ENCODE measurements around the gene ZNF768. TPM values are rescaled to one million over a fixed set of nuclear protein-coding genes. Genes with fewer than 3 reads are reported as not detected.

The ZNF768 gene
- total and polyA plus RNA-seq, 12 donors = 8.7 to 103 (median 30.9) TPM

GRCh38 chr16:30552956-30553355, 26.6 kb upstream of the ZNF768 start:
- H3K36me3 ChIP-seq (replicated peaks in 1 of 2) = peaks cover 0 to 31% of the 10 kb centered on the region in 2 donors
- peak overlapping the region in 1 of 5 donors; percentile 31 for H3K27ac ChIP-seq
- intact Hi-C loops (cut with DNase I) = no loop called here
- H3K4me3 ChIP-seq = no peak overlapping the region
- no peak for DNase-seq
- H3K4me1 ChIP-seq (replicated peaks in 1 of 2) = peaks cover 22 to 23% of the 10 kb centered on the region in 2 donors
- 77 to 86% (median 82%) methylated on average over 4 of the region's 4 CpGs for whole genome bisulfite sequencing, 4 donors
- H3K9me3 ChIP-seq (replicated peaks in 1 of 3) = no peaks in the 10 kb centered on the region
- H3K27me3 ChIP-seq = no peaks in the 10 kb centered on the region
- TF ChIP-seq CTCF (IDR thresholded peaks at IDR 0.05) (no peak), POLR2A (IDR thresholded peaks at IDR 0.05) (no peak)

GRCh38 chr16:30551781-30552180, 25.4 kb upstream of the ZNF768 start:
- H3K27ac ChIP-seq = peak overlapping the region in 2 of 5 donors; percentile 34 to 41
- peaks cover 16% of the 10 kb centered on the region in 2 donors for H3K4me1 ChIP-seq (replicated peaks in 1 of 2)
- no peaks in the 10 kb centered on the region for H3K9me3 ChIP-seq (replicated peaks in 1 of 3)
- intact Hi-C loops (cut with DNase I) = no loop called here
- H3K36me3 ChIP-seq (replicated peaks in 1 of 2) = peaks cover 0 to 31% of the 10 kb centered on the region in 2 donors
- WGBS, 4 donors = 71 to 79% (median 75%) methylated on average over 3 of the region's 3 CpGs
- H3K4me3 ChIP-seq = no peak overlapping the region
- no peaks in the 10 kb centered on the region for H3K27me3 ChIP-seq
- no peak for DNase-seq
- no peak for TF ChIP-seq POLR2A (IDR thresholded peaks at IDR 0.05)
- no peak for TF ChIP-seq CTCF (IDR thresholded peaks at IDR 0.05)

- no peak for DNase-seq
- Histone ChIP-seq H3K27ac (peak overlapping the region; percentile 34 to 68 (median 45)), H3K36me3 (replicated peaks in 1 of 2) (peaks cover 0 to 6% of the 10 kb centered on the region in 2 donors), H3K4me3 (no peak overlapping the region), H3K9me3 (replicated peaks in 1 of 3) (no peaks in the 10 kb centered on the region), H3K27me3 (no peaks in the 10 kb centered on the region), H3K4me1 (replicated peaks in 1 of 2) (peaks cover 10 to 12% of the 10 kb centered on the region in 2 donors)
- intact Hi-C loops (cut with DNase I) = no loop called here
- 63 to 67% (median 66%) methylated on average over 8 of the region's 8 CpGs for WGBS, 4 donors
- TF ChIP-seq CTCF (IDR thresholded peaks at IDR 0.05) = no peak
- TF ChIP-seq POLR2A (IDR thresholded peaks at IDR 0.05) = no peak
These were observed 22.3 kb upstream of the ZNF768 start for GRCh38 chr16:30548416-30549253.

- H3K27me3 ChIP-seq = no peaks in the 10 kb centered on the region
- H3K9me3 ChIP-seq (replicated peaks in 1 of 3) = no peaks in the 10 kb centered on the region
- TF ChIP-seq CTCF (IDR thresholded peaks at IDR 0.05) = no peak
- TF ChIP-seq POLR2A (IDR thresholded peaks at IDR 0.05) = no peak
- 78 to 86% (median 85%) methylated on average over 8 of the region's 8 CpGs for WGBS, 4 donors
- peaks cover 10 to 12% of the 10 kb centered on the region in 2 donors for H3K4me1 ChIP-seq (replicated peaks in 1 of 2)
- no peak overlapping the region for H3K27ac ChIP-seq
- intact Hi-C loops (cut with DNase I) = no loop called here
- H3K36me3 ChIP-seq (replicated peaks in 1 of 2) = no peaks in the 10 kb centered on the region
- H3K4me3 ChIP-seq = no peak overlapping the region
- DNase-seq = no peak
These were observed 19.7 kb upstream of the ZNF768 start for GRCh38 chr16:30546115-30546514.

All from adrenal gland (tissue), 12 donors.